PC-9 (cell line): ENCODE measurements around the gene CALCOCO2. TPM values are rescaled to one million over a fixed set of nuclear protein-coding genes. Genes with fewer than 3 reads are reported as not detected.

Source experiments
- BruUV-seq: library from RNA; stranded (reverse); fragments of 400-500 nt; replicated peaks from 2 replicates; lab custom pipeline; 2021; lab: Mats Ljungman, UMichigan
- CTCF ChIA-PET: fragments of 300-600 bp; sonication (Branson Sonifier 250); formaldehyde crosslinking; loops from one replicate; lab custom pipeline; 2022; ENCODE audit warnings: antibody characterized with exemption; lab: Charles Lee
- POLR2A ChIA-PET: fragments of 300-600 bp; sonication (Branson Sonifier 250); formaldehyde crosslinking; loops from one replicate; lab custom pipeline; 2022; ENCODE audit warnings: antibody characterized with exemption; ENCODE audit not compliant: unreplicated experiment; lab: Charles Lee
- DNase-seq, 2 experiments: peaks; one replicate each; pipeline versions ENCODE4 v3.0.0 to v3.0.0-alpha.2; 2015 to 2022; ENCODE audit warnings: mixed read lengths in 1 of 2
- H2AFZ ChIP-seq: fragments of 200-600 bp; sonication (generic); 2 replicates; pipeline ENCODE4 v1.8.1; 2017; ENCODE audit warnings: antibody characterized with exemption
- H3F3A ChIP-seq: fragments of 200-600 bp; sonication (generic); 2 replicates; pipeline ENCODE4 v1.8.1; 2017; ENCODE audit warnings: antibody characterized with exemption, mild to moderate bottlenecking, low read depth; ENCODE audit not compliant: insufficient read depth
- H3K27ac ChIP-seq: fragments of 200-600 bp; sonication (generic); 2 replicates; pipeline ENCODE4 v1.6.1; 2016; ENCODE audit warnings: mixed run types
- H3K27me3 ChIP-seq: fragments of 200-600 bp; sonication (generic); 2 replicates; pipeline ENCODE4 v1.6.1; 2016; ENCODE audit warnings: low read depth, mixed run types; ENCODE audit not compliant: insufficient read depth
- H3K36me3 ChIP-seq: fragments of 200-600 bp; sonication (generic); 2 replicates; pipeline ENCODE4 v1.6.1; 2016; ENCODE audit warnings: low read depth, mixed run types
- H3K4me1 ChIP-seq: fragments of 200-600 bp; sonication (generic); replicated peaks from 2 replicates; pipeline ENCODE4 v1.6.1; 2016; ENCODE audit warnings: mixed run types; ENCODE audit not compliant: insufficient read depth
- H3K4me2 ChIP-seq: fragments of 200-600 bp; sonication (generic); 2 replicates; pipeline ENCODE4 v1.6.1; 2017; ENCODE audit warnings: mixed run types
- H3K4me3 ChIP-seq: fragments of 200-600 bp; sonication (generic); 2 replicates; pipeline ENCODE4 v1.6.1; 2016; ENCODE audit warnings: mixed run types
- H3K79me2 ChIP-seq: fragments of 200-600 bp; sonication (generic); 2 replicates; pipeline ENCODE4 v1.6.1; 2017; ENCODE audit warnings: low read depth, mixed run types
- H3K9me2 ChIP-seq: fragments of 200-600 bp; sonication (generic); 2 replicates; pipeline ENCODE4 v1.8.1; 2017; ENCODE audit warnings: mild to moderate bottlenecking; ENCODE audit not compliant: insufficient read depth
- H3K9me3 ChIP-seq: fragments of 200-600 bp; sonication (generic); 2 replicates; pipeline ENCODE4 v1.8.1; 2016; ENCODE audit warnings: low read depth; ENCODE audit not compliant: insufficient read depth
- H4K20me1 ChIP-seq: fragments of 200-600 bp; sonication (generic); 2 replicates; pipeline ENCODE4 v1.8.1; 2017; ENCODE audit not compliant: insufficient read depth
- CTCF ChIP-seq: fragments of 200-600 bp; sonication (generic); conservative IDR thresholded peaks from 2 replicates; pipeline ENCODE4 v1.6.1; 2017; ENCODE audit warnings: mixed run types, antibody characterized with exemption, mild to moderate bottlenecking, moderate library complexity
- EZH2 ChIP-seq: fragments of 200-600 bp; sonication (generic); IDR thresholded peaks from 2 replicates; pipeline ENCODE4 v1.8.0; 2017; ENCODE audit warnings: antibody characterized with exemption, low read depth
- intact Hi-C: fragments of 100-400 bp; cut with micrococcal nuclease; formaldehyde crosslinking; loops from one replicate; pipeline ENCODE4 v1.10.0; 2022; ENCODE audit not compliant: unreplicated experiment
- total RNA-seq: library from RNA; stranded (reverse); gene quantifications from 2 replicates; pipeline ENCODE4 v1.2.3, GENCODE V29; 2021

Gene CALCOCO2
- total RNA-seq, 1 experiment from 2014 or later: 95.9 TPM

GRCh38 chr17:48841395-48841831, 10.6 kb downstream of the CALCOCO2 start:
- Histone ChIP-seq H2AFZ (no peak overlapping the region), H3K4me2 (no peak overlapping the region), H3K27me3 (no peaks in the 10 kb centered on the region), H3K36me3 (peaks cover 8% of the 10 kb centered on the region; the same call in 1 of the 2 replicates), H3K4me3 (no peak overlapping the region), H3K9me3 (no peaks in the 10 kb centered on the region), H4K20me1 (peaks cover 12% of the 10 kb centered on the region), H3K27ac (no peak overlapping the region), H3K79me2 (0 out of 2 replicates have a peak, but pooled peaks cover 5% of the 10 kb centered on the region), H3K9me2 (no peaks in the 10 kb centered on the region), H3F3A (0 out of 2 replicates have a peak, but pooled peaks cover 1% of the 10 kb centered on the region), H3K4me1 (peaks cover 1% of the 10 kb centered on the region)
- intact Hi-C loops: no loop called here
- no peak for DNase-seq
- CTCF ChIA-PET: interaction anchor here (0.6 kb wide), 1 partner anchor 43 kb away, joined by 10 read pairs; no protein-coding TSS in a partner anchor
- POLR2A ChIA-PET: no interaction called here
- no peak for TF ChIP-seq CTCF
- no peak for TF ChIP-seq EZH2
- BruUV-seq: no TSS peak

DNA sequence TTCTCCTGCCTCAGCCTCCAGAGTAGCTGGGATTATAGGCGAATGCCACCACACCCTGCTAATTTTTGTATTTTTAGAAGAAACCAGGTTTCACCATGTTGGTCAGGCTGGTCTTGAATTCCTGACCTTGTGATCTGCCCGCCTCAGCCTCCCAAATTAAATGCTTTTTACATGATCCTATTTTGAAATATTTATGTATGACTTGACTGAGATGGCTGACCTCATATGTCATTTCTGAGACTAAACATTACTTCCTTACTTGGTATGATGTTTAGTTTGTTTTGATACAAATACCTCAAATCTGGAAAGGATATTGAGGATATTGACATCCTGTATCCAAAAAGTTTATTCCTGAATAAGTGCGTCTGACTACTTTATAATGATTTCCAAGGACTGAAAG, 11.9 kb downstream of the CALCOCO2 start:
- CTCF ChIA-PET: interaction anchor here (0.6 kb wide), 1 partner anchor 93 kb away, joined by 6 read pairs; no protein-coding TSS in a partner anchor

GRCh38 chr17:48843187-48843900, 12.5 kb downstream of the CALCOCO2 start:
- DNase-seq: no peak
- no peak overlapping the region for H3K4me2 ChIP-seq
- H3K36me3 ChIP-seq: peaks cover 8% of the 10 kb centered on the region; the same call in 1 of the 2 replicates
- ChIA-PET CTCF (no interaction called here), POLR2A (interaction anchor here (0.6 kb wide), 1 partner anchor 20 kb away, joined by 3 read pairs; no protein-coding TSS in a partner anchor)
- H3K9me2 ChIP-seq: no peaks in the 10 kb centered on the region
- H3F3A ChIP-seq: no peaks in the 10 kb centered on the region
- no peak for TF ChIP-seq EZH2
- no peak for TF ChIP-seq CTCF
- intact Hi-C loops: no loop called here
- H3K4me3 ChIP-seq: no peak overlapping the region
- H3K79me2 ChIP-seq: no peaks in the 10 kb centered on the region
- H4K20me1 ChIP-seq: peaks cover 11% of the 10 kb centered on the region
- H3K4me1 ChIP-seq: no peaks in the 10 kb centered on the region
- no peaks in the 10 kb centered on the region for H3K27me3 ChIP-seq
- BruUV-seq: no TSS peak
- no peak overlapping the region for H3K27ac ChIP-seq
- no peak overlapping the region for H2AFZ ChIP-seq
- H3K9me3 ChIP-seq: no peaks in the 10 kb centered on the region

More for the DNA sequence above, 11.9 kb downstream of the CALCOCO2 start:
- no peak overlapping the region for H3K27ac ChIP-seq
- no peak overlapping the region for H2AFZ ChIP-seq
- H3K4me2 ChIP-seq: no peak overlapping the region
- H3K9me3 ChIP-seq: no peaks in the 10 kb centered on the region
- no peak overlapping the region for H3K4me3 ChIP-seq
- TF ChIP-seq EZH2: no peak
- TF ChIP-seq CTCF: no peak
- no peaks in the 10 kb centered on the region for H3K79me2 ChIP-seq
- POLR2A ChIA-PET: interaction anchor here (0.6 kb wide), 1 partner anchor 20 kb away, joined by 3 read pairs; no protein-coding TSS in a partner anchor
- no peak for DNase-seq
- peaks cover 11% of the 10 kb centered on the region for H4K20me1 ChIP-seq
- no peaks in the 10 kb centered on the region for H3K9me2 ChIP-seq
- intact Hi-C loops: no loop called here
- H3F3A ChIP-seq: no peaks in the 10 kb centered on the region
- no peaks in the 10 kb centered on the region for H3K27me3 ChIP-seq
- no TSS peak for BruUV-seq
- H3K36me3 ChIP-seq: peaks cover 8% of the 10 kb centered on the region; the same call in 1 of the 2 replicates
- H3K4me1 ChIP-seq: no peaks in the 10 kb centered on the region
